ENCODE data around the gene TEKT5. TPM values are rescaled to one million over a fixed set of nuclear protein-coding genes. Genes with fewer than 3 reads are reported as not detected.

The TEKT5 gene
- total RNA-seq, 1 experiment from 2014 or later: not detected

DNA sequence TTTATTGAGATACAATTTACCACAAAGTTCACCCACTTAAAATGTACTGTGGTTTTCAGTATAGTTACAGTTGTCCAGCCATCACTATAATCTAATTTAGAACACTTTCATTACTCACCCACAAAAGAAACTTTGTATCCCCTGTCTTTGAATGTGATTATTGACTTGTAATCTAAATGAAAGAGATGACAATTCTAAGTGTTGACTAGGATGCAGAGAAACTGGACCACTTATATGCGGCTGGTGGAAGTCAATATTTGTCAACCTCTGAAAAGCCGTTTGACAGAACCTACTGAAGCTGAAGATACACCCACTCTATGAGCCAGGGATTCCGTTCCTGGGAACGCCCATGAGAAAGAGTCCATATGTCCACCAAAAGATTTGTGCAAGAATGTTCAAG lies 36.8 kb downstream of the TEKT5 start:
- TF ChIP-seq, protein P1, sequence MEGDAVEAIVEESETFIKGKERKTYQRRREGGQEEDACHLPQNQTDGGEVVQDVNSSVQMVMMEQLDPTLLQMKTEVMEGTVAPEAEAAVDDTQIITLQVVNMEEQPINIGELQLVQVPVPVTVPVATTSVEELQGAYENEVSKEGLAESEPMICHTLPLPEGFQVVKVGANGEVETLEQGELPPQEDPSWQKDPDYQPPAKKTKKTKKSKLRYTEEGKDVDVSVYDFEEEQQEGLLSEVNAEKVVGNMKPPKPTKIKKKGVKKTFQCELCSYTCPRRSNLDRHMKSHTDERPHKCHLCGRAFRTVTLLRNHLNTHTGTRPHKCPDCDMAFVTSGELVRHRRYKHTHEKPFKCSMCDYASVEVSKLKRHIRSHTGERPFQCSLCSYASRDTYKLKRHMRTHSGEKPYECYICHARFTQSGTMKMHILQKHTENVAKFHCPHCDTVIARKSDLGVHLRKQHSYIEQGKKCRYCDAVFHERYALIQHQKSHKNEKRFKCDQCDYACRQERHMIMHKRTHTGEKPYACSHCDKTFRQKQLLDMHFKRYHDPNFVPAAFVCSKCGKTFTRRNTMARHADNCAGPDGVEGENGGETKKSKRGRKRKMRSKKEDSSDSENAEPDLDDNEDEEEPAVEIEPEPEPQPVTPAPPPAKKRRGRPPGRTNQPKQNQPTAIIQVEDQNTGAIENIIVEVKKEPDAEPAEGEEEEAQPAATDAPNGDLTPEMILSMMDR (IDR thresholded peaks at IDR 0.05; ENCODE audit: unreplicated experiment): no peak
- intact Hi-C loops (cut with micrococcal nuclease): no loop called here
- H3K4me3 Mint-ChIP-seq (ENCODE audit: unreplicated experiment): no peak overlapping the region
- H3K4me1 Mint-ChIP-seq (ENCODE audit: insufficient read depth, unreplicated experiment): peaks cover under 1% of the 10 kb centered on the region
- H3K27ac Mint-ChIP-seq (ENCODE audit: low read depth, unreplicated experiment): no peak overlapping the region
- DNase-seq (ENCODE audit: unreplicated experiment): no peak
- no peaks in the 10 kb centered on the region for H3K9me3 Mint-ChIP-seq (ENCODE audit: unreplicated experiment)
- CTCF ChIA-PET: interaction anchor here (0.7 kb wide), 1 partner anchor 11 kb away, joined by 4 read pairs; no protein-coding TSS in a partner anchor
- H3K27me3 Mint-ChIP-seq (ENCODE audit: insufficient read depth, unreplicated experiment): peaks cover 21% of the 10 kb centered on the region
- no peaks in the 10 kb centered on the region for H3K36me3 Mint-ChIP-seq (ENCODE audit: insufficient read depth, unreplicated experiment)
- BruUV-seq (replicated peaks): no TSS peak
- POLR2A ChIA-PET: no interaction called here

DNA sequence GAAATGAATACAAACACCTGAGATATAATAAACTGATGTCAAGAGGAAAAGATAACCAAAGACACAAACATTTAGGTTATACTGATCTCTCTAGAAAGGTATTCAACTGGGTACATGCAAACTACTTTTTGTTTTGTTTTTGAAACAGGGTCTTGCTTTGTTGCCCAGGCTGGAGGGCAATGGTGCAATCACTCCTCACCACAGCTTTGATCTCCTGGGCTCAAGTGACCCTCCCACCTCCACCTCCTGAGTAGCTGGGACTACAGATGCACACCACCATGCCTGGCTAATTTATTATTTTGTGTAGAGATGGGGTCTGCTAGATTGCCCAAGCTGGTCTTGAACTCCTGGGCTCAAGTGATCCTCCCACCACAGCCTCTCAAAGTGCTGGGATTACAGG lies 38.1 kb downstream of the TEKT5 start:
- H3K27ac Mint-ChIP-seq (ENCODE audit: low read depth, unreplicated experiment): no peak overlapping the region
- H3K27me3 Mint-ChIP-seq (ENCODE audit: insufficient read depth, unreplicated experiment): peaks cover 8% of the 10 kb centered on the region
- peaks cover 9% of the 10 kb centered on the region for H3K4me1 Mint-ChIP-seq (ENCODE audit: insufficient read depth, unreplicated experiment)
- no TSS peak for BruUV-seq (replicated peaks)
- CTCF ChIA-PET: interaction anchor here (0.6 to 1.3 kb wide), 2 partner anchors 33 to 1257 kb away, joined by 3 read pairs; no protein-coding TSS in a partner anchor
- no peaks in the 10 kb centered on the region for H3K36me3 Mint-ChIP-seq (ENCODE audit: insufficient read depth, unreplicated experiment)
- H3K4me3 Mint-ChIP-seq (ENCODE audit: unreplicated experiment): no peak overlapping the region
- POLR2A ChIA-PET: interaction anchor here (0.6 kb wide), 1 partner anchor 10 kb away, joined by 3 read pairs; no protein-coding TSS in a partner anchor
- DNase-seq (ENCODE audit: unreplicated experiment): no peak
- TF ChIP-seq, protein P1 (IDR thresholded peaks at IDR 0.05; ENCODE audit: unreplicated experiment): no peak
- H3K9me3 Mint-ChIP-seq (ENCODE audit: unreplicated experiment): no peaks in the 10 kb centered on the region
- intact Hi-C loops (cut with micrococcal nuclease): no loop called here

- Mint-ChIP-seq H3K4me3 (ENCODE audit: unreplicated experiment) (no peak overlapping the region), H3K9me3 (ENCODE audit: unreplicated experiment) (no peaks in the 10 kb centered on the region), H3K4me1 (ENCODE audit: insufficient read depth, unreplicated experiment) (peaks cover 9% of the 10 kb centered on the region), H3K27me3 (ENCODE audit: insufficient read depth, unreplicated experiment) (no peaks in the 10 kb centered on the region), H3K36me3 (ENCODE audit: insufficient read depth, unreplicated experiment) (no peaks in the 10 kb centered on the region), H3K27ac (ENCODE audit: low read depth, unreplicated experiment) (no peak overlapping the region)
- CTCF ChIA-PET: interaction anchor here (0.7 to 1.1 kb wide), 2 partner anchors 49 to 133 kb away, joined by 4 read pairs; no protein-coding TSS in a partner anchor
- DNase-seq (ENCODE audit: unreplicated experiment): no peak
- TF ChIP-seq, protein P1 (IDR thresholded peaks at IDR 0.05; ENCODE audit: unreplicated experiment): no peak
- no TSS peak for BruUV-seq (replicated peaks)
- intact Hi-C loops (cut with micrococcal nuclease): no loop called here
- POLR2A ChIA-PET: no interaction called here
Observed at GRCh38 chr16:10655415-10655977, 39.2 kb downstream of the TEKT5 start.

- TF ChIP-seq, protein P1 (IDR thresholded peaks at IDR 0.05; ENCODE audit: unreplicated experiment): no peak
- Mint-ChIP-seq H3K4me3 (ENCODE audit: unreplicated experiment) (no peak overlapping the region), H3K36me3 (ENCODE audit: insufficient read depth, unreplicated experiment) (no peaks in the 10 kb centered on the region), H3K27me3 (ENCODE audit: insufficient read depth, unreplicated experiment) (no peaks in the 10 kb centered on the region), H3K4me1 (ENCODE audit: insufficient read depth, unreplicated experiment) (peaks cover 9% of the 10 kb centered on the region), H3K27ac (ENCODE audit: low read depth, unreplicated experiment) (no peak overlapping the region), H3K9me3 (ENCODE audit: unreplicated experiment) (no peaks in the 10 kb centered on the region)
- CTCF ChIA-PET: interaction anchor here (0.6 to 1.1 kb wide), 2 partner anchors 34 to 133 kb away, joined by 3 to 4 read pairs; no protein-coding TSS in a partner anchor
- BruUV-seq (replicated peaks): no TSS peak
- POLR2A ChIA-PET: no interaction called here
- no peak for DNase-seq (ENCODE audit: unreplicated experiment)
- intact Hi-C loops (cut with micrococcal nuclease): no loop called here
Observed at GRCh38 chr16:10654592-10655414, 39.9 kb downstream of the TEKT5 start.
